ENCODE results near the gene CCSER1.
"Not testable (repeated sequence)": the region's sequence is repeated elsewhere in the genome, so short reads cannot be mapped to it uniquely, and the experiment has no call there.

The CCSER1 gene

DNA sequence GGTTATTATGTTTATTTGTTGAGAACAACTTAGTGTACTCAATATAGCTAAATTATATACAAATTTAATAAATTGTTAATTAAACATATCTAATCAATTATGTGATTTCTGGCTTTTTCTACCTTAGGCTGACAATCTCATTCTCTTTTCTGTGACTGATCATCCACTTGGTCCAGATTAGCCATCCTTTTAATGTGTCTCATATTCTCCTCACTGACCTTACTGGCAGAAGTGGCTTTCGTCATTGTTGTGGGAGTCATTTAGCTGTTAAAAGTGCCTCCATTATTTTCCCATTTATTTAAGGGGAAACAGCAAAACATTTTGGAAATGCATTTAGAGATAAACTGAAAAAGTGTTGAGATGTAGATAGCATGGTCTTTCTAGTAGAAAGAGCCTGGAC lies 172.2 kb downstream of the CCSER1 start:
- no peak for DNase-seq (ENCODE audit: low spot score)

GRCh38 chr4:90306810-90307209 lies 179.6 kb downstream of the CCSER1 start:
- no peak for DNase-seq (ENCODE audit: low spot score)

- DNase-seq (ENCODE audit: low spot score) = not testable (repeated sequence)
Measured at GRCh38 chr4:90317140-90317539, 189.9 kb downstream of the CCSER1 start.

- DNase-seq (ENCODE audit: low spot score) = no peak
Measured at GRCh38 chr4:90317785-90318184, 190.6 kb downstream of the CCSER1 start.

DNA sequence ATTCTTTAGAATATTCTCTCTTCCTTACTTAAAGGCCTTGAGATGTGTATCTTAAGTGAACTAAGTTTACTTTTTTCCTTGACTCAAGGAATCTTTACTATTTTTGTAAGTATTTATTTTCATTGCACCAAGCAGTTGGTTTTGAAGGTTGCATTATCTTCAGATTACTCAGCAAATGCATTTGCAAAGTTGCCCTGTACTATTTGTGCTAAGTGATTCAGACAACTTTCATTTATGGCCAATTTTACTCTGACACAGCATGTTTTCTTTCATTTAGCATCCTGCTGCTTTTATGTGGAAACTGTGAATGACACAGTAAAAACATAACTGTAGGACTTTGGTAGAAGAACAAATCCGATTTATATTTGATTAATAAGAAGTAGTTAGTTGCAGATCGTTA lies 191.0 kb downstream of the CCSER1 start:
- no peak for DNase-seq (ENCODE audit: low spot score)

- DNase-seq (ENCODE audit: low spot score) = peak; percentile 42
Measured at GRCh38 chr4:90328558-90328957, 201.4 kb downstream of the CCSER1 start.

DNA sequence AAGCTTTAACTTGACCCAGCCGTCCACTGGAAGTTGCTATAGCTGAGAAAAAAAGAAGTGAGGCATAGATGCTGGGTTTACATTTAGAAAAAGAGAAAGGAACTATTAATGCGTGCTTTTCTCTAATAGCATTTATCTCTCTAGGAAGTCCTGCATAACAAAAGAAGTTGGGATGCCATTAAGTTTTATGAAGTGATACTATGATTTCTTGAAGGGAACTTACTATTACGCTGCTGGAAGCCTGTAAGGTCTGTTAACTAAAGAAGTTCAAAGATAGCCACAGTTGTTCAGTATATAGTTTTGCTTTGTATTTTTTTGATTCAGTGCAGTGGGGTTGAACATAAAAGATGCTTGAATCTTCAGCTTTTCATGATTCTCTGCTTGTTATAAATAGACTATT lies 203.4 kb downstream of the CCSER1 start:
- no peak for DNase-seq (ENCODE audit: low spot score)

DNA sequence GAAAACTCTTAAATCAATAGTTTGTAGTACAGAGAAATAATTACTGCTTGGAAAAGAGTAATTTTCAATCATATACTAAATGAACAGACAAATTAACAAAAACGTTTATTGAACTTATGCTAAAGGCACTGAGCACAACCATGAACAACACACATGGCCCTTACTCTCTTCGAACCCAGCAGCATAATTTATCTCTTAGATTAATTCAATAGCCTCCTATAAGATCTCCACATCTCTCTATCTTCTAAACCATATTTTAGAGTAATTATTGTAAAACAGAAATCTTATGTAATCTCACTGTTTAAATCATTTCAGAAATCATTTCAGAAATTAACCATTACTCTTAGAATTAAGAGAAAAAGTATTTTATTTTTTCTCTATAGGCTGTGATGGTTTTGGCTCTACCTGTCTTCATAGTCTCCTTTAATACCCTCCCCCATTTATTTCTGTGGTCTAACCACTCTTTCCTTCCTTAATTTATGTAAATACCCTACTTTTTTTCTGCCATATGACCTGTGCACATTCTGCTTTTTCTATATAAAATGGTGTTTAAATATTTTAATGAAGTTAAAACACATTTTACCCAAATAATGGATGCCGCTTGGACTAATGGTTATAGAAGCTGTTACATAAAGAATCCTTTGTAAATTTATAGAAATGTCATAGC lies 218.5 kb downstream of the CCSER1 start:
- no peak for DNase-seq (ENCODE audit: low spot score)

DNA sequence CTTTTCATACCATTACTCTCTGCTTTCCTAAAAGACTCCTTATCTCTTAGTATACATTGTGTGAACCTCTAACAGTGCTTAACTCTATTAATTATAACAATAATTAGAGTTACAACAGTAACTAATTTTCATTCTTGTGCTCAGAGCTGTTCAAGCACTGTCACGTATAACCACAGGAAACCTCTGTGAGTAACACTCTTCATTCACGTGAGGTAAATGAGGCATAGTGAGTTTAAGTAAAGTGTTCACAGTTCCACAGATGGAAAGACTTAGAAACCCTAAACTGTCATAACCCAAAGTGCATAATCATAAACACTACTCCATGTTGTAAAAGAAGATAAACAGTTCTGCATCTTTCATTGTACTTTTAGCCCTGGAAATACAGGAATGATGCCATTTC lies 222.4 kb downstream of the CCSER1 start:
- no peak for DNase-seq (ENCODE audit: low spot score)

- peak; percentile 40 for DNase-seq (ENCODE audit: low spot score)
Measured at GRCh38 chr4:90357117-90357710, 230.0 kb downstream of the CCSER1 start.

GRCh38 chr4:90375081-90375480 lies 247.9 kb downstream of the CCSER1 start:
- DNase-seq (ENCODE audit: low spot score) = no peak

DNA sequence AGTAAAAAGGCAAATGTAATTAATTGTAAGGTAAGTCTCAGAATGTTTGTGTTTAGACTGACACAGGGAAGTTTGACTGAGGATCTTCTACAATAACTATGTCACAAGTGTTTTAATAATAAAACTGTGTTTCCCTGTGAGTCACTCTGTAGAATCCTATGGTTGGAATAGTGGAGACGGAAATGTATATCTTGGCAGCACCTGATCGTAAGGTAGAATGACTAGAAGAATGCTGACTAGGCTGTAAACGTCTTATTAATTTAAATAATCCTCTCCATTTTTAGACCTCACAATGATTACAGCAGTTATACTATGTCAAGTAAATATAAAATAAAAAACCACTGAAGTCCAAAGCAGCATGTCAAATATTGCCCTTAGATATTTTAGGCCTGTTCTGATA lies 266.0 kb downstream of the CCSER1 start:
- no peak for DNase-seq (ENCODE audit: low spot score)

- DNase-seq (ENCODE audit: low spot score) = no peak
Measured at GRCh38 chr4:90403781-90404180, 276.6 kb downstream of the CCSER1 start.

- not testable (repeated sequence) for DNase-seq (ENCODE audit: low spot score)
Measured at GRCh38 chr4:90407897-90408296, 280.7 kb downstream of the CCSER1 start.

DNA sequence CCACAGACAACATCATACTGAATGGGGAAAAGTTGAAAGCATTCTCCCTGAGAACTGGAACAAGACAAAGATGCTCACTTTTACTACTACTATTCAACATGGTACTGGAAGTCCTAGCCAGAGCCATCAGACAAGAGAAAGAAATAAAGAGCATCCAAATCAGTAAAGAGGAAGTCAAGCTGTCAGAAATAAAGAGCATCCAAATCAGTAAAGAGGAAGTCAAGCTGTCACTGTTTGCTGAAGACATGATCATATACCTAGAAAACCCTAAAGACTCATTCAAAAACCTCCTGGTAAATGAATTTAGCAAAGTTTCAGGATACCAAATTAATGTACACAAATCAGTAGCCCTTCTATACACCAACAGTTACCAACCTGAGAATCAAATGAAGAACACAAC lies 285.6 kb downstream of the CCSER1 start:
- not testable (repeated sequence) for DNase-seq (ENCODE audit: low spot score)

GRCh38 chr4:90415116-90415515 lies 287.9 kb downstream of the CCSER1 start:
- no peak for DNase-seq (ENCODE audit: low spot score)

DNA sequence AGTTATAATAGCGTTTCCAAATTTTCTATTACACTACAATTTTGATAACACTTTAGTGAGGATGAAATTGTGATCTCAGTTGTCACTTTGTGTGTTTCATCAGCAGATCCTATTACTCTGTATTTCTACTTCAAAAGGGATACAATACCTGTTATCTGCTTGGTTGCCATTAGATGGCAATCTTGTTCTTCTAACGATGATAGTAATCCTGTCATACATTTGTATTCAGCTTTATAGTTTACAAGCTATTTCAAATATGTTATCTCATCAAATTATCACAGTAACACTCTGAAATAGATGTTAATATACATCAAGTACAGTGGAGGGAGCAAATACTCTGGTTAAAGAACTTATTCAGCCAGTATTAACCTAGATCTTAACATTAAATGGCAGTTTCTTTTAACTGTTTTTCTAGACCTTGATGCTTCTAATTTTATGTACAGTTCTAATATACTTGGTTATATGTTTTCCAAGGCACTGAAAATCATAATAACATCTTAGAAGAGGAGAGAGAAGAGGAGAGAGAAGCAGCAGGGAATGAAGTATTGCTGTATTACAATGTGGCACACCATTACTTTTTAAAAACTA lies 292.0 kb downstream of the CCSER1 start:
- DNase-seq (ENCODE audit: low spot score) = peak; percentile 25

GRCh38 chr4:90421161-90421560 lies 294.0 kb downstream of the CCSER1 start:
- DNase-seq (ENCODE audit: low spot score) = no peak

DNA sequence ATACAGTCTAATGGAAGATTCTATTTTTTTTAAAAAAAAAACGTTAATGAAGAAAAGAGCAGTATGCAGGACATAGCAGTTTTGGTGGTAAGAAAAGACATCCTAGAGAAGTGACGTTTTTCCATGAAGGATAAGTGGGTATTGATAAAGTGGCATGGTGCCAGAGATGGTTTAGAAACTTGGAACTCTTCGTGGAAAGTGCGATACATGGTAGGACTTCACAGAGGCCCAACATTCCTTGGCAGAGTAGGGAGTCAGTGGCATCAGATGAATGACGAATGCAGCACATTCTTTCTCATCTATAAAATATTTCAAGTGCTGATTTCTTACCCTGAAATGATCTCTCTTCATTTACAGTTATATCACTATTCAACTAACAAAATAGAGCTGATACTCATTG lies 298.7 kb downstream of the CCSER1 start:
- no peak for DNase-seq (ENCODE audit: low spot score)

GRCh38 chr4:90438522-90438921 lies 311.3 kb downstream of the CCSER1 start:
- no peak for DNase-seq (ENCODE audit: low spot score)

DNA sequence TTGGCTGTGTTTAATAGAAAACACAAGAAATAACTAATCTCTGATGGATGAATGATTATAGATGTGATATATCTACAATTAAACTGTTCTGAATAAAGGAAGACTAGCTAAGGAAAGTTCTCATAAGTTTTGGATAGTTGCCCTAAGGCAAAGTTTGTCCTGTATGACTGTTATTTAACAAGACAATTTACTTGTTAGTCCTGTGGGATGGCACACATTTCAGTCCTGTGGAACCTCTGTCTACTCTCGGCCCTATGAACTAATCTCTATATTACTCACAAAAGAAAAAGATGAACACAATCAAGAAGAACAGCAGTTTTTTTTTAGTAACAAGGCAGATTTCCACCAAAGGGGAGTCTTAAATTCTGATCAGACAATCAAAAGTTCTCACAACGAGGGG lies 314.6 kb downstream of the CCSER1 start:
- no peak for DNase-seq (ENCODE audit: low spot score)

DNA sequence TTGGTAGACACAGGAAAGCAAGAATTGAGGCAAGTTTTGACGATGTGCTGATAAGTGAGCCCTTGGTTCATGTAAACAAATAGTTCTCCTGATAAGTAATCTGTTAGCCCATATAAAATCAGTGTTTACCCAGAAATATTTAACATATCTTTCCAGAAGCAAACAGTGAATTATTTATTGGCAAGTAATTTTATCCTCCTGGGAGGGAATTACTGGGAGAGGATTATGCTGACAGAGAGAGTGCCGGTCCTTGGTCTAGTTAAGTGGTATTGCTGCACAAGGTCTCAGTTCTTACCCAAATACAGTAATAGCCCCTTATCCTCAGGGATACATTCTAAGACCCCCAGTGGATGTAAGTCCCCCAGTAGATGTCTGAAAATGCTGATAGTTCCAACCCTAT lies 315.4 kb downstream of the CCSER1 start:
- DNase-seq (ENCODE audit: low spot score) = peak; percentile 53

GRCh38 chr4:90443231-90443630 lies 316.0 kb downstream of the CCSER1 start:
- DNase-seq (ENCODE audit: low spot score) = no peak

DNA sequence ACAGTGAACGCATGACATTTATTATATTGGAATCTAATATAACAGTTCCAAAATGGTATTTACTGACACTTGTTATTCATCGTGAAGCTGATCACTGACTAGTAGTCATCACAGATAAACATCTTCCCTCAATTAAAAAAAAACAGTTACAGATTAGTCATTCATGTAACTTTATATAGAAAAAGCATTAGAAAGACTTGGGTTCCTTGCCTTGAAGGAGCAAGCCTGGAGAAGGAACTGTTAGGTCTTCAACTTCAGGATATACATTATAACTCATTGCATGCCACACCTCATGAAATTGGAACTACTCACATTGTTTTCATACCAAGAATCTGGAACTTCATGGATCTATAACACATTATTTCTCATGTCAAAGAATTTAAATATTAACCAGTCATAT lies 317.7 kb downstream of the CCSER1 start:
- no peak for DNase-seq (ENCODE audit: low spot score)
